Measurements from ENCODE around the gene LHFPL4.
A peak's percentile ranks its signal among the peaks of the same experiment; 100 is the strongest.

DNA sequence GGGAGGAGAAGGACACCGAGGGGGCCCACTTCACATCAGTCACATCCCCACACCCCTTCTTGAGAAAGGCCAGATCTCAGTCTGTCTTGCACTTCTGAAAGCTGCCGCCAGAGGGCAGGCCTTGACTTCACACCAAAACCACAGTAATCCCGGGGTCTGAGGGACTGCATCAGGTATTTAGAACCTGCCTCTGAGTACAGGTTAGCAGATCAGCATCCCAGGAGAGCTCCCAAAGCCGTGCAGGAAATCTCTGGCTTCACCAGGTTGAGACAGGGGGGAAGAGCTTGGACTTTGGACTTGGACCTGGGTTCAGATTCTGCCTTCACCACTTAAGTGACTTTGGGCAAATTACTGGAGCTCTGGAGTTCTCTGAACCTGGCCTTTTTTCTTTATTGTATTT, 50.3 kb downstream of the LHFPL4 start:
- TF ChIP-seq, protein P1, sequence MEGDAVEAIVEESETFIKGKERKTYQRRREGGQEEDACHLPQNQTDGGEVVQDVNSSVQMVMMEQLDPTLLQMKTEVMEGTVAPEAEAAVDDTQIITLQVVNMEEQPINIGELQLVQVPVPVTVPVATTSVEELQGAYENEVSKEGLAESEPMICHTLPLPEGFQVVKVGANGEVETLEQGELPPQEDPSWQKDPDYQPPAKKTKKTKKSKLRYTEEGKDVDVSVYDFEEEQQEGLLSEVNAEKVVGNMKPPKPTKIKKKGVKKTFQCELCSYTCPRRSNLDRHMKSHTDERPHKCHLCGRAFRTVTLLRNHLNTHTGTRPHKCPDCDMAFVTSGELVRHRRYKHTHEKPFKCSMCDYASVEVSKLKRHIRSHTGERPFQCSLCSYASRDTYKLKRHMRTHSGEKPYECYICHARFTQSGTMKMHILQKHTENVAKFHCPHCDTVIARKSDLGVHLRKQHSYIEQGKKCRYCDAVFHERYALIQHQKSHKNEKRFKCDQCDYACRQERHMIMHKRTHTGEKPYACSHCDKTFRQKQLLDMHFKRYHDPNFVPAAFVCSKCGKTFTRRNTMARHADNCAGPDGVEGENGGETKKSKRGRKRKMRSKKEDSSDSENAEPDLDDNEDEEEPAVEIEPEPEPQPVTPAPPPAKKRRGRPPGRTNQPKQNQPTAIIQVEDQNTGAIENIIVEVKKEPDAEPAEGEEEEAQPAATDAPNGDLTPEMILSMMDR (conservative IDR thresholded peaks at IDR 0.05; ENCODE audit: low read depth, low read length), result peak; percentile 97
- no peak for TF ChIP-seq EZH2 (IDR thresholded peaks at IDR 0.05; ENCODE audit: low read length, unreplicated experiment)
- no peak for TF ChIP-seq EZH2phosphoT487 (IDR thresholded peaks at IDR 0.05; ENCODE audit: borderline replicate concordance, low read length)

Data from PC-3 (cell line).